Measurements from ENCODE around the gene SPINK1. TPM values are rescaled to one million over a fixed set of nuclear protein-coding genes. Genes with fewer than 3 reads are reported as not detected.

The SPINK1 gene
- total and polyA plus RNA-seq, 2 of the 4 experiments (the other 2 are of a cell fraction) = not detected

DNA sequence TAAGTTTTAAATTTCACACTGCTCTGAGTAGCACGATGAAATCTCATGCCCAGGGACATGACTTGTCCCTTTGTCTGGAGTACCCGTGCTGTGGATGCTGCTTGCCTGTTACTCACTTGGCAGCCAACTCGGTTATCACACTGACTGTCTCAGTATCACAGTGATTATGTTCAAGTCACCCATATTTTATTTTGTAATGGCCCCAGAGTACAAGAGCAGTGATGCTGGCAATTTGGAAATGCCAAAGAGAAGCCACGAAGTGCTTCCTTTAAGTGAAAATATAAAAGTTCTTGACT lies 24.3 kb upstream of the SPINK1 start:
- H2AFZ ChIP-seq (replicated peaks; ENCODE audit: low read length, poor library complexity) = no peak overlapping the region
- H3K27ac ChIP-seq (ENCODE audit: insufficient read depth, low read length) = no peak overlapping the region
- ChIA-PET CTCF (no interaction called here), POLR2A (ENCODE audit: unreplicated experiment) (no interaction called here)
- H2BK5ac ChIP-seq (ENCODE audit: low read depth, low read length, poor library complexity, severe bottlenecking) = no peak overlapping the region
- no peak overlapping the region for H3K4me3 ChIP-seq (ENCODE audit: insufficient read depth, low read depth, low read length)
- H3K79me1 ChIP-seq (ENCODE audit: low read depth in 1 of 2, low read length in 2 of 2) = no peaks in the 10 kb centered on the region
- no peak overlapping the region for H3K14ac ChIP-seq (replicated peaks; ENCODE audit: low read depth, low read length)
- H4K20me1 ChIP-seq (ENCODE audit: insufficient read depth, low read length) = no peaks in the 10 kb centered on the region
- WGBS, 2 experiments (ENCODE audit: extremely low coverage in 2 of 2, insufficient read length in 1 of 2) = 0% methylated on average over 1 of the region's 4 CpGs; no CpG with 5 or more reads in 1 of the 2 experiments
- intact Hi-C loops (cut with micrococcal nuclease) = loop anchor here (5.0 kb wide), 2 partner anchors 267 to 517 kb away; no protein-coding TSS in a partner anchor
- no peak overlapping the region for H3K18ac ChIP-seq (ENCODE audit: low read depth, low read length)
- H3K4ac ChIP-seq (ENCODE audit: low read depth, low read length) = no peak overlapping the region
- BruUV-seq (replicated peaks) = no TSS peak
- H3K9me3 ChIP-seq (ENCODE audit: control insufficient read depth, insufficient read depth, low read length) = no peaks in the 10 kb centered on the region
- H2AK9ac ChIP-seq (replicated peaks; ENCODE audit: low read depth, low read length, poor library complexity) = no peak overlapping the region
- H2BK20ac ChIP-seq (ENCODE audit: low read depth, low read length) = no peak overlapping the region
- H3K9me1 ChIP-seq (ENCODE audit: insufficient read depth, low read length) = no peaks in the 10 kb centered on the region
- H3K4me1 ChIP-seq (ENCODE audit: control insufficient read depth, insufficient read depth, low read length) = no peaks in the 10 kb centered on the region
- no peak for DNase-seq
- in situ Hi-C loops (cut with MboI; ENCODE audit: low sequenced_read_pairs) = no loop called here
- H4K5ac ChIP-seq (ENCODE audit: low read depth, low read length) = no peak overlapping the region
- H2AK5ac ChIP-seq (ENCODE audit: low read depth, low read length) = no peak overlapping the region
- no peak overlapping the region for H3K23ac ChIP-seq (ENCODE audit: low read depth, low read length)
- ATAC-seq (ENCODE audit: low read depth) = no peak
- no peaks in the 10 kb centered on the region for H3K36me3 ChIP-seq (ENCODE audit: control insufficient read depth, insufficient read depth, low read length)
- dilution Hi-C loops (cut with HindIII; ENCODE audit: low sequenced_read_pairs, unreplicated experiment) = no loop called here
- no peak overlapping the region for H2BK15ac ChIP-seq (ENCODE audit: low read depth, low read length)
- H3K56ac ChIP-seq (ENCODE audit: extremely low read depth, insufficient read depth, low read length) = no peak overlapping the region
- no peak overlapping the region for H4K8ac ChIP-seq (ENCODE audit: low read depth in 2 of 2, low read length in 2 of 2)
- H2BK120ac ChIP-seq (ENCODE audit: low read depth, low read length) = no peak overlapping the region
- no peaks in the 10 kb centered on the region for H3K27me3 ChIP-seq (ENCODE audit: control insufficient read depth, insufficient read depth, low read length)
- H4K91ac ChIP-seq (ENCODE audit: insufficient read depth, low read depth, low read length) = no peak overlapping the region
- H3K4me2 ChIP-seq (ENCODE audit: low read depth, low read length) = no peak overlapping the region
- TF ChIP-seq, protein P1, sequence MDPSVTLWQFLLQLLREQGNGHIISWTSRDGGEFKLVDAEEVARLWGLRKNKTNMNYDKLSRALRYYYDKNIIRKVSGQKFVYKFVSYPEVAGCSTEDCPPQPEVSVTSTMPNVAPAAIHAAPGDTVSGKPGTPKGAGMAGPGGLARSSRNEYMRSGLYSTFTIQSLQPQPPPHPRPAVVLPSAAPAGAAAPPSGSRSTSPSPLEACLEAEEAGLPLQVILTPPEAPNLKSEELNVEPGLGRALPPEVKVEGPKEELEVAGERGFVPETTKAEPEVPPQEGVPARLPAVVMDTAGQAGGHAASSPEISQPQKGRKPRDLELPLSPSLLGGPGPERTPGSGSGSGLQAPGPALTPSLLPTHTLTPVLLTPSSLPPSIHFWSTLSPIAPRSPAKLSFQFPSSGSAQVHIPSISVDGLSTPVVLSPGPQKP (IDR thresholded peaks at IDR 0.05; ENCODE audit: borderline replicate concordance, low read depth, low read length) = no peak
- no peak for TF ChIP-seq NFE2L2 (IDR thresholded peaks at IDR 0.05; ENCODE audit: low read depth, low read length)
- TF ChIP-seq POLR2A (IDR thresholded peaks at IDR 0.05; ENCODE audit: low read depth, low read length) = no peak
- no peak for TF ChIP-seq MAFK (IDR thresholded peaks at IDR 0.05; ENCODE audit: low read depth, low read length)
- TF ChIP-seq CEBPB (IDR thresholded peaks at IDR 0.05; ENCODE audit: low read depth, low read length) = no peak
- TF ChIP-seq, protein P2, sequence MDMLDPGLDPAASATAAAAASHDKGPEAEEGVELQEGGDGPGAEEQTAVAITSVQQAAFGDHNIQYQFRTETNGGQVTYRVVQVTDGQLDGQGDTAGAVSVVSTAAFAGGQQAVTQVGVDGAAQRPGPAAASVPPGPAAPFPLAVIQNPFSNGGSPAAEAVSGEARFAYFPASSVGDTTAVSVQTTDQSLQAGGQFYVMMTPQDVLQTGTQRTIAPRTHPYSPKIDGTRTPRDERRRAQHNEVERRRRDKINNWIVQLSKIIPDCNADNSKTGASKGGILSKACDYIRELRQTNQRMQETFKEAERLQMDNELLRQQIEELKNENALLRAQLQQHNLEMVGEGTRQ (IDR thresholded peaks at IDR 0.05; ENCODE audit: low read depth, low read length) = no peak
- TF ChIP-seq RFX5 (IDR thresholded peaks at IDR 0.05; ENCODE audit: low read depth, low read length) = no peak
- no peak overlapping the region for H3K9ac ChIP-seq (ENCODE audit: low read depth, low read length)
